GM23338 (cell line): Measurements from ENCODE around the gene SULT1B1. TPM values are rescaled to one million over a fixed set of nuclear protein-coding genes. Genes with fewer than 3 reads are reported as not detected.

ENCODE experiments used
- ATAC-seq: fragments of 200-7000 bp; cut with Tn5 transposase; 3 replicates; pipeline ENCODE4 v1.9.1; 2020
- DNase-seq: peaks from one replicate; pipeline ENCODE4 v3.0.0-alpha.2; 2015; ENCODE audit warnings: low spot score
- H2AFZ ChIP-seq: fragments of 200-600 bp; sonication (generic); 2 replicates; pipeline ENCODE4 v1.8.0; 2016; ENCODE audit warnings: antibody characterized with exemption, mild to moderate bottlenecking, moderate library complexity
- H3F3A ChIP-seq: fragments of 200-600 bp; sonication (generic); replicated peaks from 2 replicates; pipeline ENCODE4 v1.8.0; 2017; ENCODE audit warnings: antibody characterized with exemption, mixed run types, low read depth
- H3K27ac ChIP-seq: fragments of 200-600 bp; sonication (generic); 2 replicates; pipeline ENCODE4 v1.6.1; 2016; ENCODE audit warnings: low read depth
- H3K27me3 ChIP-seq: fragments of 200-600 bp; sonication (generic); 2 replicates; pipeline ENCODE4 v1.8.0; 2016; ENCODE audit warnings: mild to moderate bottlenecking, mixed run types, moderate library complexity; ENCODE audit not compliant: insufficient read depth
- H3K36me3 ChIP-seq: fragments of 200-600 bp; sonication (generic); 2 replicates; pipeline ENCODE4 v1.8.0; 2016; ENCODE audit warnings: mild to moderate bottlenecking; ENCODE audit not compliant: insufficient read depth
- H3K4me1 ChIP-seq: fragments of 200-600 bp; sonication (generic); 2 replicates; pipeline ENCODE4 v1.8.0; 2016; ENCODE audit warnings: mild to moderate bottlenecking, moderate library complexity; ENCODE audit not compliant: insufficient read depth
- H3K4me2 ChIP-seq: fragments of 200-600 bp; sonication (generic); 2 replicates; pipeline ENCODE4 v1.7.1; 2017; ENCODE audit warnings: mixed run types
- H3K4me3 ChIP-seq: fragments of 200-600 bp; sonication (generic); 2 replicates; pipeline ENCODE4 v1.6.1; 2016; ENCODE audit warnings: mixed run types
- H3K79me2 ChIP-seq: fragments of 200-600 bp; sonication (generic); replicated peaks from 2 replicates; pipeline ENCODE4 v1.8.0; 2017; ENCODE audit warnings: mild to moderate bottlenecking; ENCODE audit not compliant: insufficient read depth
- H3K9me2 ChIP-seq: fragments of 200-600 bp; sonication (generic); 2 replicates; pipeline ENCODE4 v1.8.0; 2017; ENCODE audit not compliant: insufficient read depth
- H4K20me1 ChIP-seq: fragments of 200-600 bp; sonication (generic); replicated peaks from 2 replicates; pipeline ENCODE4 v1.8.0; 2017; ENCODE audit warnings: mild to moderate bottlenecking; ENCODE audit not compliant: insufficient read depth
- H3K27ac Mint-ChIP-seq: 2 replicates; pipeline ENCODE4 v1.8.0; 2020; ENCODE audit warnings: inconsistent platforms, mild to moderate bottlenecking, moderate library complexity, mixed read lengths
- H3K27me3 Mint-ChIP-seq: 3 replicates; pipeline ENCODE4 v1.8.0; 2022; ENCODE audit warnings: low read depth, mild to moderate bottlenecking, moderate library complexity, mixed read lengths, inconsistent platforms; ENCODE audit not compliant: insufficient read depth, poor library complexity
- H3K36me3 Mint-ChIP-seq: 3 replicates; pipeline ENCODE4 v1.8.0; 2021; ENCODE audit warnings: low read depth, mild to moderate bottlenecking, inconsistent platforms, moderate library complexity, mixed read lengths
- H3K4me1 Mint-ChIP-seq: 3 replicates; pipeline ENCODE4 v1.8.0; 2020; ENCODE audit warnings: mild to moderate bottlenecking, inconsistent platforms, mixed read lengths
- H3K4me3 Mint-ChIP-seq: 3 replicates; pipeline ENCODE4 v1.8.0; 2021; ENCODE audit warnings: moderate library complexity, mild to moderate bottlenecking, inconsistent platforms, mixed read lengths
- H3K9me3 Mint-ChIP-seq: 3 replicates; pipeline ENCODE4 v1.8.0; 2020; ENCODE audit warnings: moderate library complexity, mild to moderate bottlenecking, inconsistent platforms, mixed read lengths
- CREB1 ChIP-seq: fragments of 250-450 bp; sonication (Bioruptor Pico); IDR thresholded peaks from 2 replicates; pipeline ENCODE4 v1.5.0; 2020; ENCODE audit warnings: low read depth, mild to moderate bottlenecking, moderate library complexity
- CTCF ChIP-seq, 2 experiments: fragments of 200-600 bp in 1 of 2; sonication (generic) in 1 of 2; conservative IDR thresholded peaks; 2 replicates each; pipeline versions ENCODE4 v1.5.1 to v1.6.1; 2016 to 2017; ENCODE audit warnings: antibody characterized with exemption in 2 of 2, low read depth in 2 of 2, mild to moderate bottlenecking in 2 of 2, moderate library complexity in 1 of 2
- ETS1 ChIP-seq: IDR thresholded peaks from 2 replicates; pipeline ENCODE4 v1.6.1; 2016; ENCODE audit warnings: antibody characterized with exemption
- EZH2 ChIP-seq: fragments of 200-600 bp; sonication (generic); IDR thresholded peaks from one replicate; pipeline ENCODE4 v1.8.0; 2017; ENCODE audit warnings: antibody characterized with exemption, mild to moderate bottlenecking, low read depth; ENCODE audit not compliant: unreplicated experiment
- EZH2phosphoT487 ChIP-seq: fragments of 200-600 bp; sonication (generic); IDR thresholded peaks from one replicate; pipeline ENCODE4 v1.8.1; 2018; ENCODE audit warnings: antibody characterized with exemption; ENCODE audit not compliant: unreplicated experiment
- JUNB ChIP-seq: IDR thresholded peaks from one replicate; pipeline ENCODE4 v1.6.1; 2016; ENCODE audit warnings: antibody characterized with exemption; ENCODE audit not compliant: unreplicated experiment
- NANOG ChIP-seq: IDR thresholded peaks from 2 replicates; pipeline ENCODE4 v1.6.1; 2016; ENCODE audit warnings: antibody characterized with exemption, borderline replicate concordance
- POLR2AphosphoS5 ChIP-seq: IDR thresholded peaks from 2 replicates; pipeline ENCODE4 v1.6.1; 2016; ENCODE audit warnings: antibody characterized with exemption, low read depth
- REST ChIP-seq: IDR thresholded peaks from one replicate; pipeline ENCODE4 v1.6.1; 2018; ENCODE audit warnings: antibody characterized with exemption; ENCODE audit not compliant: unreplicated experiment
- STAT1 ChIP-seq: IDR thresholded peaks from one replicate; pipeline ENCODE4 v1.6.1; 2016; ENCODE audit warnings: antibody characterized with exemption; ENCODE audit not compliant: unreplicated experiment
- ZNF114 ChIP-seq: fragments of 250-450 bp; sonication (Bioruptor Pico); IDR thresholded peaks from 2 replicates; pipeline ENCODE4 v1.5.0; 2020; ENCODE audit warnings: mild to moderate bottlenecking, moderate library complexity
- ZNF331 ChIP-seq: fragments of 250-450 bp; sonication (Bioruptor Pico); IDR thresholded peaks from 2 replicates; pipeline ENCODE4 v1.5.0; 2020; ENCODE audit warnings: low read depth, mild to moderate bottlenecking, moderate library complexity
- ZNF462 ChIP-seq: fragments of 250-450 bp; sonication (Bioruptor Pico); IDR thresholded peaks from 2 replicates; pipeline ENCODE4 v1.5.0; 2020; ENCODE audit warnings: mild to moderate bottlenecking, moderate library complexity
- polyA plus RNA-seq: library from polyadenylated mRNA; unstranded; fragments of >200 nt; fragmentation: Nextera tagmentation; extraction: Ambion mirVana; gene quantifications from 2 replicates; pipeline ENCODE4 v1.2.1, GENCODE V29; 2016
- total RNA-seq: library from RNA; depleted of rRNA; stranded (reverse); fragments of >200 nt; shearing (Covaris generic); gene quantifications from 2 replicates; pipeline ENCODE4 v1.2.3, GENCODE V29; 2014

The SULT1B1 gene
- total and polyA plus RNA-seq, 2 experiments from 2014 or later, result not detected

- H3K27me3 ChIP-seq, result no peaks in the 10 kb centered on the region
- Mint-ChIP-seq H3K27ac (no peak overlapping the region), H3K36me3 (no peaks in the 10 kb centered on the region), H3K27me3 (no peaks in the 10 kb centered on the region), H3K4me3 (no peak overlapping the region), H3K4me1 (peaks cover 3% of the 10 kb centered on the region; the same call in 2 of the 3 replicates), H3K9me3 (no peaks in the 10 kb centered on the region)
- no peaks in the 10 kb centered on the region for H3K4me1 ChIP-seq
- H3K4me3 ChIP-seq, result no peak overlapping the region
- no peak for ATAC-seq
- no peaks in the 10 kb centered on the region for H3K9me2 ChIP-seq
- H2AFZ ChIP-seq, result no peak overlapping the region; the same call in 1 of the 2 replicates
- TF ChIP-seq ZNF331 (CRISPR knock-in tag) (no peak), EZH2phosphoT487 (no peak), ETS1 (no peak), JUNB (no peak), CREB1 (CRISPR knock-in tag) (no peak), NANOG (no peak), REST (no peak), ZNF114 (CRISPR knock-in tag) (no peak), POLR2AphosphoS5 (no peak), EZH2 (no peak), STAT1 (no peak), ZNF462 (CRISPR knock-in tag) (no peak), CTCF (conservative IDR thresholded peaks at IDR 0.05; ENCODE audit: low read depth in 2 of 2) (no peak)
- no peak overlapping the region for H3K27ac ChIP-seq
- H4K20me1 ChIP-seq, result no peaks in the 10 kb centered on the region
- H3K79me2 ChIP-seq, result no peaks in the 10 kb centered on the region
- no peaks in the 10 kb centered on the region for H3F3A ChIP-seq
- no peak for DNase-seq
- H3K36me3 ChIP-seq, result no peaks in the 10 kb centered on the region
- no peak overlapping the region for H3K4me2 ChIP-seq
Observed at GRCh38 chr4:69776696-69777095, 16.3 kb upstream of the SULT1B1 start.
